Measurements from ENCODE around the gene SLC22A17. TPM values are rescaled to one million over a fixed set of nuclear protein-coding genes. Genes with fewer than 3 reads are reported as not detected.

SLC22A17 gene
- polyA plus RNA-seq, 1 donor from 2014 or later, result 182 TPM

DNA sequence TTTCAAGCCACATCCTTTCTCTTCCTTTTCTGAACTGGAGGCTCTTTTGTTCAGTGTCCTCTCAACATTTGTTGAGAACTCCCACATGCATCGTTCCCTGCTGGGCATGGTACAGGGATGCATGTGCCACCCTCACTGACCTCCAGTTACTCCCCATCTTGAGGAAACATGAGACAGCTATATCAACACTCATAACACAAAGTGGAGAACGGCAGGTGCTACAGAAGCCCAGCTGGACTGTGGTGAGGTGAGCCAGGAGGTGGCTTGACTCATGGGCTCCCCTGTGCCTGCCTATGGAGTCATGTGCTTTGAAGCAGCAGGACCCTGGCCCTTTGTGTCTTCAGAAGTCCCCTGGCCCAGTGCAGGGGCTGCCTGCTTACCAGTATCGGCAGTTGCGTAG, 45.7 kb upstream of the SLC22A17 start:
- no peaks in the 10 kb centered on the region for H3K9me3 ChIP-seq (ENCODE audit: low read length)
- H3K79me2 ChIP-seq (replicated peaks; ENCODE audit: insufficient read depth, low read length), result no peaks in the 10 kb centered on the region
- H3K27me3 ChIP-seq (ENCODE audit: insufficient read depth, low read depth, low read length), result no peaks in the 10 kb centered on the region
- no peak overlapping the region for H2AFZ ChIP-seq (ENCODE audit: low read depth, low read length)
- no peak overlapping the region for H3K27ac ChIP-seq (ENCODE audit: low read length)
- no peak for TF ChIP-seq TAF1 (IDR thresholded peaks at IDR 0.05; ENCODE audit: low read depth)
- TF ChIP-seq SMC3 (conservative IDR thresholded peaks at IDR 0.05; ENCODE audit: poor library complexity), result no peak
- no peak for TF ChIP-seq POLR2AphosphoS5 (IDR thresholded peaks at IDR 0.05)
- no peak for TF ChIP-seq EP300 (conservative IDR thresholded peaks at IDR 0.05; ENCODE audit: poor library complexity, severe bottlenecking)
- H4K20me1 ChIP-seq (ENCODE audit: insufficient read depth), result no peaks in the 10 kb centered on the region
- no peak overlapping the region for H3K4me3 ChIP-seq (ENCODE audit: low read length)
- H3K9me2 ChIP-seq (ENCODE audit: insufficient read depth, low read length), result no peaks in the 10 kb centered on the region
- H3K36me3 ChIP-seq (ENCODE audit: insufficient read depth, low read length), result no peaks in the 10 kb centered on the region
- no peak overlapping the region for H3K4me2 ChIP-seq (ENCODE audit: low read length)
- no peaks in the 10 kb centered on the region for H3F3A ChIP-seq (ENCODE audit: insufficient read depth, low read length, poor library complexity, severe bottlenecking)
- no peak overlapping the region for H3K9ac ChIP-seq (ENCODE audit: low read length)

GRCh38 chr14:23396781-23397407, 44.2 kb upstream of the SLC22A17 start:
- H3K4me3 ChIP-seq (ENCODE audit: low read length), result no peak overlapping the region
- H3K9me3 ChIP-seq (ENCODE audit: low read length), result no peaks in the 10 kb centered on the region
- H4K20me1 ChIP-seq (ENCODE audit: insufficient read depth), result no peaks in the 10 kb centered on the region
- H3F3A ChIP-seq (ENCODE audit: insufficient read depth, low read length, poor library complexity, severe bottlenecking), result no peaks in the 10 kb centered on the region
- H3K36me3 ChIP-seq (ENCODE audit: insufficient read depth, low read length), result no peaks in the 10 kb centered on the region
- H3K4me2 ChIP-seq (ENCODE audit: low read length), result no peak overlapping the region
- H3K27ac ChIP-seq (ENCODE audit: low read length), result no peak overlapping the region
- TF ChIP-seq SMC3 (conservative IDR thresholded peaks at IDR 0.05; ENCODE audit: poor library complexity) (no peak), TAF1 (IDR thresholded peaks at IDR 0.05; ENCODE audit: low read depth) (no peak), POLR2AphosphoS5 (IDR thresholded peaks at IDR 0.05) (no peak), MXI1 (conservative IDR thresholded peaks at IDR 0.05; ENCODE audit: poor library complexity, severe bottlenecking) (no peak), EP300 (conservative IDR thresholded peaks at IDR 0.05; ENCODE audit: poor library complexity, severe bottlenecking) (no peak)
- TF ChIP-seq, protein P1, sequence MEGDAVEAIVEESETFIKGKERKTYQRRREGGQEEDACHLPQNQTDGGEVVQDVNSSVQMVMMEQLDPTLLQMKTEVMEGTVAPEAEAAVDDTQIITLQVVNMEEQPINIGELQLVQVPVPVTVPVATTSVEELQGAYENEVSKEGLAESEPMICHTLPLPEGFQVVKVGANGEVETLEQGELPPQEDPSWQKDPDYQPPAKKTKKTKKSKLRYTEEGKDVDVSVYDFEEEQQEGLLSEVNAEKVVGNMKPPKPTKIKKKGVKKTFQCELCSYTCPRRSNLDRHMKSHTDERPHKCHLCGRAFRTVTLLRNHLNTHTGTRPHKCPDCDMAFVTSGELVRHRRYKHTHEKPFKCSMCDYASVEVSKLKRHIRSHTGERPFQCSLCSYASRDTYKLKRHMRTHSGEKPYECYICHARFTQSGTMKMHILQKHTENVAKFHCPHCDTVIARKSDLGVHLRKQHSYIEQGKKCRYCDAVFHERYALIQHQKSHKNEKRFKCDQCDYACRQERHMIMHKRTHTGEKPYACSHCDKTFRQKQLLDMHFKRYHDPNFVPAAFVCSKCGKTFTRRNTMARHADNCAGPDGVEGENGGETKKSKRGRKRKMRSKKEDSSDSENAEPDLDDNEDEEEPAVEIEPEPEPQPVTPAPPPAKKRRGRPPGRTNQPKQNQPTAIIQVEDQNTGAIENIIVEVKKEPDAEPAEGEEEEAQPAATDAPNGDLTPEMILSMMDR (IDR thresholded peaks at IDR 0.05; ENCODE audit: poor library complexity, severe bottlenecking), result no peak
- no peak overlapping the region for H3K9ac ChIP-seq (ENCODE audit: low read length)
- H3K27me3 ChIP-seq (ENCODE audit: insufficient read depth, low read depth, low read length), result no peaks in the 10 kb centered on the region
- H3K9me2 ChIP-seq (ENCODE audit: insufficient read depth, low read length), result no peaks in the 10 kb centered on the region
- no peaks in the 10 kb centered on the region for H3K79me2 ChIP-seq (replicated peaks; ENCODE audit: insufficient read depth, low read length)
- H2AFZ ChIP-seq (ENCODE audit: low read depth, low read length), result no peak overlapping the region

DNA sequence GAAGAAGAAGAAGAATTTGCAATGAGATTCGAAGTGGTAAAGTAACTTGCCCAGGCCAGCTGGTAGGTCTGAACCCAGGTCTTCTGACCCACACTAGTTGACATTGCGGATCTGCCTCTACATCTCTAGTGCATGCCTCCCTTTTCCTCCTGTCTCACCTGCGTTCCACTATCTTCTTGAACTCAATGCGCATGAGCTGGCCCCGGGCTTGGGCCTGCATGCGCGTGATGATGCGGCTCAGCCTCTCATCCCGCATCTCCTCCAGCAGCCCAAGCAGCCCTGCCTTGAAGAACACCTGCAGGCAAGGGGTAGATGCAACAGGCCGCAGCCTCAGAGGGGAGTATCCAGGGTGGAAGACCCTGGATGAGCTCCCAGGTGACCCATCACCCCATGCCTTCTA, 43.4 kb upstream of the SLC22A17 start:
- no peaks in the 10 kb centered on the region for H4K20me1 ChIP-seq (ENCODE audit: insufficient read depth)
- H3K9ac ChIP-seq (ENCODE audit: low read length), result no peak overlapping the region
- no peaks in the 10 kb centered on the region for H3K36me3 ChIP-seq (ENCODE audit: insufficient read depth, low read length)
- H3K79me2 ChIP-seq (replicated peaks; ENCODE audit: insufficient read depth, low read length), result no peaks in the 10 kb centered on the region
- H3K27ac ChIP-seq (ENCODE audit: low read length), result no peak overlapping the region
- no peak overlapping the region for H3K4me2 ChIP-seq (ENCODE audit: low read length)
- no peaks in the 10 kb centered on the region for H3F3A ChIP-seq (ENCODE audit: insufficient read depth, low read length, poor library complexity, severe bottlenecking)
- no peaks in the 10 kb centered on the region for H3K9me3 ChIP-seq (ENCODE audit: low read length)
- no peak for TF ChIP-seq RAD21 (conservative IDR thresholded peaks at IDR 0.05)
- no peaks in the 10 kb centered on the region for H3K9me2 ChIP-seq (ENCODE audit: insufficient read depth, low read length)
- H3K4me3 ChIP-seq (ENCODE audit: low read length), result no peak overlapping the region
- no peaks in the 10 kb centered on the region for H3K27me3 ChIP-seq (ENCODE audit: insufficient read depth, low read depth, low read length)
- no peak overlapping the region for H2AFZ ChIP-seq (ENCODE audit: low read depth, low read length)

- no peak overlapping the region for H2AFZ ChIP-seq (ENCODE audit: low read depth, low read length)
- H3K9me3 ChIP-seq (ENCODE audit: low read length), result no peaks in the 10 kb centered on the region
- no peak overlapping the region for H3K4me3 ChIP-seq (ENCODE audit: low read length)
- no peaks in the 10 kb centered on the region for H3K36me3 ChIP-seq (ENCODE audit: insufficient read depth, low read length)
- H3K9ac ChIP-seq (ENCODE audit: low read length), result no peak overlapping the region
- no peak overlapping the region for H3K27ac ChIP-seq (ENCODE audit: low read length)
- no peaks in the 10 kb centered on the region for H3K9me2 ChIP-seq (ENCODE audit: insufficient read depth, low read length)
- H4K20me1 ChIP-seq (ENCODE audit: insufficient read depth), result no peaks in the 10 kb centered on the region
- H3K27me3 ChIP-seq (ENCODE audit: insufficient read depth, low read depth, low read length), result no peaks in the 10 kb centered on the region
- no peaks in the 10 kb centered on the region for H3K79me2 ChIP-seq (replicated peaks; ENCODE audit: insufficient read depth, low read length)
- TF ChIP-seq SMC3 (conservative IDR thresholded peaks at IDR 0.05; ENCODE audit: poor library complexity) (no peak), REST (IDR thresholded peaks at IDR 0.05; ENCODE audit: borderline replicate concordance) (no peak), MXI1 (conservative IDR thresholded peaks at IDR 0.05; ENCODE audit: poor library complexity, severe bottlenecking) (no peak), RAD21 (conservative IDR thresholded peaks at IDR 0.05) (no peak), TAF1 (IDR thresholded peaks at IDR 0.05; ENCODE audit: low read depth) (no peak), POLR2AphosphoS5 (IDR thresholded peaks at IDR 0.05) (no peak), EP300 (conservative IDR thresholded peaks at IDR 0.05; ENCODE audit: poor library complexity, severe bottlenecking) (no peak), EZH2 (IDR thresholded peaks at IDR 0.05; ENCODE audit: borderline replicate concordance, insufficient read depth, low read length, poor library complexity, severe bottlenecking) (no peak)
- TF ChIP-seq, protein P1 (IDR thresholded peaks at IDR 0.05; ENCODE audit: poor library complexity, severe bottlenecking), result no peak
- no peak overlapping the region for H3K4me2 ChIP-seq (ENCODE audit: low read length)
- no peaks in the 10 kb centered on the region for H3F3A ChIP-seq (ENCODE audit: insufficient read depth, low read length, poor library complexity, severe bottlenecking)
Measured at GRCh38 chr14:23392613-23393012, 39.9 kb upstream of the SLC22A17 start.
